ENCODE results near the gene IKZF1.
A peak's percentile ranks its signal among the peaks of the same experiment; 100 is the strongest.

The IKZF1 gene

GRCh38 chr7:50357426-50357825, 52.9 kb downstream of the IKZF1 start:
- DNase-seq = no peak

GRCh38 chr7:50358041-50358705, 53.7 kb downstream of the IKZF1 start:
- DNase-seq = no peak

GRCh38 chr7:50358779-50359178, 54.3 kb downstream of the IKZF1 start:
- no peak for DNase-seq

- no peak for DNase-seq
These were observed 54.9 kb downstream of the IKZF1 start for GRCh38 chr7:50359258-50359994.

GRCh38 chr7:50359995-50360925, 55.7 kb downstream of the IKZF1 start:
- DNase-seq = peak in 1 of 2 donors; percentile 67

GRCh38 chr7:50362142-50362541, 57.6 kb downstream of the IKZF1 start:
- no peak for DNase-seq

GRCh38 chr7:50362712-50363282, 58.3 kb downstream of the IKZF1 start:
- DNase-seq = no peak

GRCh38 chr7:50363327-50364060, 59.0 kb downstream of the IKZF1 start:
- DNase-seq = no peak

- DNase-seq = no peak
These were observed 60.1 kb downstream of the IKZF1 start for GRCh38 chr7:50364645-50365044.

- DNase-seq = no peak
These were observed 61.8 kb downstream of the IKZF1 start for GRCh38 chr7:50366311-50366710.

GRCh38 chr7:50367100-50367499, 62.6 kb downstream of the IKZF1 start:
- DNase-seq = no peak

GRCh38 chr7:50367570-50367969, 63.1 kb downstream of the IKZF1 start:
- no peak for DNase-seq

- DNase-seq = no peak
These were observed 63.9 kb downstream of the IKZF1 start for GRCh38 chr7:50368366-50368765.

- DNase-seq = no peak
These were observed 64.9 kb downstream of the IKZF1 start for GRCh38 chr7:50369143-50370026.

GRCh38 chr7:50370884-50371283, 66.4 kb downstream of the IKZF1 start:
- DNase-seq = no peak

GRCh38 chr7:50371551-50372021, 67.1 kb downstream of the IKZF1 start:
- DNase-seq = no peak

GRCh38 chr7:50372923-50373322, 68.4 kb downstream of the IKZF1 start:
- no peak for DNase-seq

GRCh38 chr7:50376056-50376820, 71.7 kb downstream of the IKZF1 start:
- DNase-seq = no peak

GRCh38 chr7:50377356-50377755, 72.8 kb downstream of the IKZF1 start:
- no peak for DNase-seq

GRCh38 chr7:50379082-50379481, 74.6 kb downstream of the IKZF1 start:
- no peak for DNase-seq
